ENCODE measurements around the gene ANGEL2.

GRCh38 chr1:212984522-212985291, 31.0 kb downstream of the ANGEL2 start:
- TF ChIP-seq, protein P1, sequence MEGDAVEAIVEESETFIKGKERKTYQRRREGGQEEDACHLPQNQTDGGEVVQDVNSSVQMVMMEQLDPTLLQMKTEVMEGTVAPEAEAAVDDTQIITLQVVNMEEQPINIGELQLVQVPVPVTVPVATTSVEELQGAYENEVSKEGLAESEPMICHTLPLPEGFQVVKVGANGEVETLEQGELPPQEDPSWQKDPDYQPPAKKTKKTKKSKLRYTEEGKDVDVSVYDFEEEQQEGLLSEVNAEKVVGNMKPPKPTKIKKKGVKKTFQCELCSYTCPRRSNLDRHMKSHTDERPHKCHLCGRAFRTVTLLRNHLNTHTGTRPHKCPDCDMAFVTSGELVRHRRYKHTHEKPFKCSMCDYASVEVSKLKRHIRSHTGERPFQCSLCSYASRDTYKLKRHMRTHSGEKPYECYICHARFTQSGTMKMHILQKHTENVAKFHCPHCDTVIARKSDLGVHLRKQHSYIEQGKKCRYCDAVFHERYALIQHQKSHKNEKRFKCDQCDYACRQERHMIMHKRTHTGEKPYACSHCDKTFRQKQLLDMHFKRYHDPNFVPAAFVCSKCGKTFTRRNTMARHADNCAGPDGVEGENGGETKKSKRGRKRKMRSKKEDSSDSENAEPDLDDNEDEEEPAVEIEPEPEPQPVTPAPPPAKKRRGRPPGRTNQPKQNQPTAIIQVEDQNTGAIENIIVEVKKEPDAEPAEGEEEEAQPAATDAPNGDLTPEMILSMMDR (IDR thresholded peaks at IDR 0.05) = no peak
- TF ChIP-seq POLR2A (IDR thresholded peaks at IDR 0.05) = no peak

All from uterus (tissue), 2 donors.